OCI-LY1 (cell line): ENCODE measurements around the gene BBS9.

ENCODE experiments used
- EZH2 ChIP-seq: fragments of 200-600 bp; sonication (generic), shearing (Covaris generic); IDR thresholded peaks from 2 replicates; pipeline ENCODE4 v1.8.0; 2017; ENCODE audit warnings: borderline replicate concordance, mixed run types, mild to moderate bottlenecking, antibody characterized with exemption, low read length, moderate library complexity, mixed read lengths
- TF ChIP-seq, protein P1 (sequence below): fragments of 200-600 bp; sonication (generic), shearing (Covaris generic); IDR thresholded peaks from 2 replicates; pipeline ENCODE4 v1.5.1; 2017; ENCODE audit warnings: mild to moderate bottlenecking, antibody characterized with exemption, low read length, moderate library complexity, mixed read lengths

GRCh38 chr7:33449847-33450246 lies 320.5 kb downstream of the BBS9 start:
- TF ChIP-seq, protein P1, sequence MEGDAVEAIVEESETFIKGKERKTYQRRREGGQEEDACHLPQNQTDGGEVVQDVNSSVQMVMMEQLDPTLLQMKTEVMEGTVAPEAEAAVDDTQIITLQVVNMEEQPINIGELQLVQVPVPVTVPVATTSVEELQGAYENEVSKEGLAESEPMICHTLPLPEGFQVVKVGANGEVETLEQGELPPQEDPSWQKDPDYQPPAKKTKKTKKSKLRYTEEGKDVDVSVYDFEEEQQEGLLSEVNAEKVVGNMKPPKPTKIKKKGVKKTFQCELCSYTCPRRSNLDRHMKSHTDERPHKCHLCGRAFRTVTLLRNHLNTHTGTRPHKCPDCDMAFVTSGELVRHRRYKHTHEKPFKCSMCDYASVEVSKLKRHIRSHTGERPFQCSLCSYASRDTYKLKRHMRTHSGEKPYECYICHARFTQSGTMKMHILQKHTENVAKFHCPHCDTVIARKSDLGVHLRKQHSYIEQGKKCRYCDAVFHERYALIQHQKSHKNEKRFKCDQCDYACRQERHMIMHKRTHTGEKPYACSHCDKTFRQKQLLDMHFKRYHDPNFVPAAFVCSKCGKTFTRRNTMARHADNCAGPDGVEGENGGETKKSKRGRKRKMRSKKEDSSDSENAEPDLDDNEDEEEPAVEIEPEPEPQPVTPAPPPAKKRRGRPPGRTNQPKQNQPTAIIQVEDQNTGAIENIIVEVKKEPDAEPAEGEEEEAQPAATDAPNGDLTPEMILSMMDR: no peak
- no peak for TF ChIP-seq EZH2
